Mesothelial cell of epicardium (in vitro differentiated cells): ENCODE measurements around the gene SLC4A5. TPM values are rescaled to one million over a fixed set of nuclear protein-coding genes. Genes with fewer than 3 reads are reported as not detected.

Source experiments
- DNase-seq, 2 experiments: peaks; one replicate each; pipeline ENCODE4 v3.0.0; 2021; ENCODE audit warnings: low spot score in 2 of 2; ENCODE audit not compliant: unreplicated experiment in 2 of 2
- H3K27ac Mint-ChIP-seq: 2 replicates; pipeline ENCODE4 v1.8.0; 2021; ENCODE audit warnings: mixed read lengths
- H3K27me3 Mint-ChIP-seq: 2 replicates; pipeline ENCODE4 v1.8.0; 2021; ENCODE audit warnings: low read depth, mixed read lengths
- H3K36me3 Mint-ChIP-seq: 2 replicates; pipeline ENCODE4 v1.8.0; 2021; ENCODE audit warnings: mixed read lengths
- H3K4me1 Mint-ChIP-seq: 2 replicates; pipeline ENCODE4 v1.8.0; 2021; ENCODE audit warnings: mixed read lengths
- H3K4me3 Mint-ChIP-seq: 2 replicates; pipeline ENCODE4 v1.8.0; 2021; ENCODE audit warnings: mild to moderate bottlenecking, moderate library complexity, mixed read lengths
- H3K9me3 Mint-ChIP-seq: 2 replicates; pipeline ENCODE4 v1.8.0; 2021; ENCODE audit warnings: mixed read lengths
- CTCF ChIP-seq: fragments of 200-600 bp; sonication (generic); IDR thresholded peaks from one replicate; pipeline ENCODE4 v1.5.0; 2021; ENCODE audit warnings: antibody characterized with exemption; ENCODE audit not compliant: unreplicated experiment
- total RNA-seq: library from RNA; stranded (reverse); gene quantifications from 3 replicates; pipeline ENCODE4 v1.2.1, GENCODE V29; 2021

Gene SLC4A5
- total RNA-seq, 1 donor from 2014 or later: 9.3 TPM

- Mint-ChIP-seq H3K27ac (no peak overlapping the region), H3K9me3 (peaks cover 19% of the 10 kb centered on the region), H3K4me3 (no peak overlapping the region), H3K27me3 (no peaks in the 10 kb centered on the region), H3K4me1 (no peaks in the 10 kb centered on the region), H3K36me3 (peaks cover 16% of the 10 kb centered on the region)
- no peak for TF ChIP-seq CTCF
- no peak for DNase-seq
Measured at GRCh38 chr2:74301262-74301661, 42.0 kb downstream of the SLC4A5 start.

- H3K27me3 Mint-ChIP-seq: no peaks in the 10 kb centered on the region
- H3K27ac Mint-ChIP-seq: no peak overlapping the region
- H3K4me3 Mint-ChIP-seq: no peak overlapping the region
- no peaks in the 10 kb centered on the region for H3K4me1 Mint-ChIP-seq
- no peak for TF ChIP-seq CTCF
- H3K9me3 Mint-ChIP-seq: peaks cover 19% of the 10 kb centered on the region
- no peak for DNase-seq
- H3K36me3 Mint-ChIP-seq: peaks cover 16% of the 10 kb centered on the region
Measured at GRCh38 chr2:74300506-74300905, 42.7 kb downstream of the SLC4A5 start.

- no peaks in the 10 kb centered on the region for H3K27me3 Mint-ChIP-seq
- no peak overlapping the region for H3K4me3 Mint-ChIP-seq
- peaks cover 19% of the 10 kb centered on the region for H3K9me3 Mint-ChIP-seq
- H3K27ac Mint-ChIP-seq: no peak overlapping the region
- peaks cover 16% of the 10 kb centered on the region for H3K36me3 Mint-ChIP-seq
- no peaks in the 10 kb centered on the region for H3K4me1 Mint-ChIP-seq
- TF ChIP-seq CTCF: no peak
- no peak for DNase-seq
Measured at GRCh38 chr2:74297950-74298349, 45.3 kb downstream of the SLC4A5 start.

GRCh38 chr2:74297391-74297790, 45.8 kb downstream of the SLC4A5 start:
- Mint-ChIP-seq H3K4me3 (no peak overlapping the region), H3K9me3 (peaks cover 19% of the 10 kb centered on the region), H3K4me1 (no peaks in the 10 kb centered on the region), H3K27me3 (no peaks in the 10 kb centered on the region), H3K36me3 (peaks cover 16% of the 10 kb centered on the region), H3K27ac (no peak overlapping the region)
- no peak for DNase-seq
- TF ChIP-seq CTCF: no peak

- peaks cover 4% of the 10 kb centered on the region for H3K36me3 Mint-ChIP-seq
Measured at GRCh38 chr2:74293191-74293991, 49.8 kb downstream of the SLC4A5 start.

More at GRCh38 chr2:74293191-74293991, 49.8 kb downstream of the SLC4A5 start:
- Mint-ChIP-seq H3K9me3 (peaks cover 6% of the 10 kb centered on the region), H3K4me3 (no peak overlapping the region), H3K27me3 (no peaks in the 10 kb centered on the region), H3K27ac (no peak overlapping the region), H3K4me1 (no peaks in the 10 kb centered on the region)
- no peak for TF ChIP-seq CTCF
- no peak for DNase-seq
